VCaP (cell line): Measurements from ENCODE around the gene TUBA4A.
"Not testable (repeated sequence)": the region's sequence is repeated elsewhere in the genome, so short reads cannot be mapped to it uniquely, and the experiment has no call there.

Experiments used
- H3K27ac ChIP-seq: fragments of 450-650 bp; 2 replicates; pipeline ENCODE4 v1.5.1; 2017
- CTCF ChIP-seq: fragments of 450-650 bp; conservative IDR thresholded peaks from 2 replicates; pipeline ENCODE4 v1.5.1; 2017; ENCODE audit warnings: mild to moderate bottlenecking, moderate library complexity

TUBA4A gene

DNA sequence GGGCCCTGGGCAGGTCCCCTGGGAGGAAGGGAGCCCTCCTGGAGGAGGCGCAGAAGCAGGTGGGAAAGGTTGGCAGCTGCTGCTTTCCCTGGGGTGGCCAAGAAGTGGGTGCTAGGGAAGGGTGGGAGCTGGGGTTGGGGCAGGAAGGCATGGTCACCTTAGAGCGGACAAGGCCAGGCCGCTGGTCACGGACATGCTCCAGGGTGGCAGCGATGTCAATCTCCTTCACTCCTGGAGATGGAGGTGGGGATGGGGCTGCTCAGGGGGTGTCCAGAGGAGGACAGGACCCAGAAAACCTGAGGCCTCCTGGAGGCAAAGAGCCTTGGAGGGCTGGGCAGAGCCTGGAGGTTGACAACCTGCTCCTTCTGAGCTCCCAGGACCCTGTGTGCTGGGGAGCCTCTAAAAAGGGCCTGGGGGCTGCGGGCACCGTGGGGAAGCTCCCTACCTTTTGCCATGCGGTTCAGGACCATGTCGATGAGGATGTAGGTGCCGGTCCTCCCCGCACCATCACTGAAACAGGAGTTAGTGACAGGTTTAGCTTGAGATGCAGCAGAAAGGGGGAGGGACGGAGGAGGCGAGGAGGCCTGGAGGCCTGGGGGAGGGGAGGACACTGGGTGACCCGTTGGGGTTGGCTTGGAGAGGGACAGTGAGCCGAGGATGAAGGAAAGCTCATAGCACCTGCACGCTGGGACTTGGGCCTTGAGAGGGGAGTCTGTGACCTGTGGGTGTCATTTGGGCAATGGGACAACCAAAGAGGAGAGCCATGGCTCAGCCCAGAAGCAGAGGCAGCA lies 36.9 kb upstream of the TUBA4A start:
- no peak for TF ChIP-seq CTCF
- no peak overlapping the region for H3K27ac ChIP-seq

DNA sequence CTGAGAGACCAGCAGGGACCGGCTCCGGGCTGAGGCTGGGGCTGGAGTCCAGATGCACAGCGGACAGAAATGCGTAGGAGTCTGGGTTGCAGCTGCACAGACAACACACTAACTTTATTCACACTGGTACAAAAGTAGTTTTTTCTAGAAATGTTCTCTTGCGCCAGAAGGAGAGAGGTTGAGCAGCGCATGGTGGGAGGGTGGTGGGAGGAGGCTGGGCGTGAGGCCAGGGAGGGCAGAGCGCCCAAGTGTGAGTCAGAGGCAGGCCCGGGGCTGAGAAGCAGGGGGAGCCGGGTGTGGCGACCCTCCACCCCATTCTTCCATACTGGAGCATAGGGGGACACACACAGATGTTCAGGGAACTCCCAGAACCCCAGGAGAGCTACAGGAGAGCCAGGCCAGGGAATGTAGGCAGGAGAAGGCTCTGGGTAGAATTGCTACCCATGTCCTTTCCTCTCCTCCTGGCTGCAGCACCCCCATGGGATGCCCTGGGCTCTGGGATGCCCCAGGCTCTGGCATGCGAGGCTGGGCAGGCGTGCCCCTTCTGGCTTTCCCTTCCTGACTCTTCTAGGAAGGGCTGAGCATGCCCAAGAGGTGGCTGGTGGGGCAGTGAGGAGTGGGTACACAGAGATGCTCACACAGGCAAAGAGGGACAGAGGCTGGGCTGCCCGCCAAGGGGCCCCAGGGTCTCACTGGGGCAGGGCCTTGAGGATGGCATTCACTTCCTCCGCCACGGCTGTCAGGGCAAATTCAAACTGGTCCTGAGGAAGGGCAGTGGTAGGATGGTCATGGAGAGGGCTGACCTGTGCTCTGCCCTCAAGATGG lies 36.0 kb upstream of the TUBA4A start:
- H3K27ac ChIP-seq = no peak overlapping the region
- no peak for TF ChIP-seq CTCF

DNA sequence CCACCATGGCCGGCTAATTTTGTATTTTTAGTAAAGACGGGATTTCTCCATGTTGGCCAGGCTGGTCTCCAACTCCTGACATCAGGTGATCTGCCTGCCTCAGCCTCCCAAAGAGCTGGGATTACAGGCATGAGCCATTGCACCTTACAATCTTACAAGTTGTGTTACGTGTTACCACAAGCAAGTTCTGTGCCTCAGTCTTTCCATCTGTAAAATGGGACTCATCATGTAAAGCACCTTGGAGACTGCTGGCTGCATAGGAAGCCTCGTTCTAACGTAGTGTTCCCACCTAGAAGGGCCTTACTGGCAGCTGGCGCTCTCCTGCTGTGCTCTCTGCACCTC lies 35.4 kb upstream of the TUBA4A start:
- no peak overlapping the region for H3K27ac ChIP-seq
- TF ChIP-seq CTCF = no peak

- H3K27ac ChIP-seq = no peak overlapping the region
- no peak for TF ChIP-seq CTCF
Observed at GRCh38 chr2:219287580-219288265, 34.0 kb upstream of the TUBA4A start.

- H3K27ac ChIP-seq = not testable (repeated sequence)
Observed at GRCh38 chr2:219287116-219287440, 33.4 kb upstream of the TUBA4A start.

GRCh38 chr2:219286436-219287115 lies 32.9 kb upstream of the TUBA4A start:
- no peak for TF ChIP-seq CTCF
- H3K27ac ChIP-seq = no peak overlapping the region

DNA sequence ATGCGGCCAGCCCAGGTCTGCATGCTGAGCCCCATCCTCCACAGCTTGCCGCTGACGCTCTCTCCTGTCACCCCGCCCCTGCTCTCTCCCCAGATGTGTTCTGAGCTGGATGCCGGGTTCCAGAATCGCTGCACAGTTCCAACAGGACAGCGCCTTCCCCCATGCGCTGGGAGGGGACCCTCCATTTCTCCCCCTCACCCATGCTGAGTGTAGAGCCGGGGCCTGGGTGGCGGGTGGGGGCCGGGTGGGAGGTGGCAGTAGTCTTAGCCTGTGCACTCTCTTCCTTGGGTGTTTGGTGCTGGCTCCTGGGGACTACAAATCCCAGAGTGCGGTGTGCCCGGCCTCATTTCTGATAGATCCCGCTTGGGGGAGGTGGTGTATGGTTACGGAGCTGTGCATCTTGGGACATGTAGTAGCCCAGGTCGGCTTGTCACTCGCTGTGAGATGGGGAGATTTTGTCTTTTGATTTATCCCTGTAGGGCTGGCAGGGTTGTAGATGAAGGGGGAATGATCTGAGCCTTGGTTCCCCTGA lies 32.2 kb upstream of the TUBA4A start:
- no peak for TF ChIP-seq CTCF
- H3K27ac ChIP-seq = no peak overlapping the region
